Right cardiac atrium (tissue), 5 donors: ENCODE data around the gene BCAS4. TPM values are rescaled to one million over a fixed set of nuclear protein-coding genes. Genes with fewer than 3 reads are reported as not detected.

Experiments
- ATAC-seq, 2 donors: fragments of 200-7000 bp; cut with Tn5 transposase; one replicate each; pipeline versions ENCODE4 v1.8.0 to v1.9.1; 2020; ENCODE audit warnings: moderate library complexity in 2 of 2, mild to moderate bottlenecking in 1 of 2
- DNase-seq, 3 donors: peaks; one replicate each; pipeline ENCODE4 v3.0.0-alpha.2; 2020
- H3K27ac ChIP-seq: one replicate; pipeline ENCODE4 v1.5.1; 2013; ENCODE audit warnings: mild to moderate bottlenecking, low read length, control low read depth, moderate library complexity
- H3K27me3 ChIP-seq: one replicate; pipeline ENCODE4 v1.6.1; 2013; ENCODE audit not compliant: control insufficient read depth, insufficient read depth
- H3K4me1 ChIP-seq: one replicate; pipeline ENCODE4 v1.6.1; 2013; ENCODE audit warnings: low read length; ENCODE audit not compliant: control insufficient read depth, insufficient read depth
- H3K4me3 ChIP-seq: one replicate; pipeline ENCODE4 v1.5.1; 2013; ENCODE audit warnings: low read length, control low read depth
- H3K9me3 ChIP-seq: one replicate; pipeline ENCODE4 v1.6.1; 2013; ENCODE audit warnings: low read length; ENCODE audit not compliant: control insufficient read depth
- WGBS: extraction: QIAGEN DNeasy Blood & Tissue Kit; methylation state at CpG from one replicate; pipeline ENCODE4 v1.1.7; 2013; 5-methylcytosine and 5-hydroxymethylcytosine counted together
- intact Hi-C, 4 donors: fragments of 100-400 bp; cut with DNase I; formaldehyde crosslinking; loops; one replicate each; pipeline versions ENCODE4 v1.11.0 to v1.14.0; 2022 to 2023
- polyA plus RNA-seq: library from polyadenylated mRNA; stranded (reverse); fragments of 200-250 nt; gene quantifications from one replicate; pipeline ENCODE4 v1.2.3, GENCODE V29; 2013
- total RNA-seq, 4 donors: library from RNA; stranded (reverse); fragmentation: NEBNext Ultra II Directional; extraction: Animal tissue kit (Norgen Biotek cat#: 25700); gene quantifications; one replicate each; pipeline ENCODE4 v1.2.1, GENCODE V29; 2021
- donor health status: healthy with polysubstance abuse.
- donor health status: DM: no; HTN: yes; CAD: no.
- donor health status: DM: no; HTN: no; CAD: no.
- donor health status: DM: no; HTN: yes; CAD: no; lungs with severe emphysema.
- donor health status: DM: yes; HTN: yes; CAD: no.

BCAS4 gene
- total and polyA plus RNA-seq, 5 donors = 1.6 to 3.5 (median 2.4) TPM

- H3K27me3 ChIP-seq = no peaks in the 10 kb centered on the region
- no peak overlapping the region for H3K27ac ChIP-seq
- DNase-seq (peak in 1 of 3 donors; percentile 33), ATAC-seq (no peak)
- 92% methylated on average over 13 of the region's 13 CpGs for WGBS
- intact Hi-C loops = no loop called here
- H3K4me3 ChIP-seq = no peak overlapping the region
- no peaks in the 10 kb centered on the region for H3K9me3 ChIP-seq
- H3K4me1 ChIP-seq = no peaks in the 10 kb centered on the region
These were observed 33.7 kb downstream of the BCAS4 start for GRCh38 chr20:50828363-50829136.

GRCh38 chr20:50831622-50832021, 36.8 kb downstream of the BCAS4 start:
- 69% methylated on average over 6 of the region's 6 CpGs for WGBS
- intact Hi-C loops = no loop called here

GRCh38 chr20:50834599-50835005, 39.7 kb downstream of the BCAS4 start:
- H3K27me3 ChIP-seq = no peaks in the 10 kb centered on the region
- intact Hi-C loops = no loop called here
- WGBS = 79% methylated on average over 5 of the region's 5 CpGs
- H3K27ac ChIP-seq = no peak overlapping the region
- no peaks in the 10 kb centered on the region for H3K9me3 ChIP-seq
- DNase-seq (no peak), ATAC-seq (no peak)
- no peak overlapping the region for H3K4me3 ChIP-seq
- H3K4me1 ChIP-seq = no peaks in the 10 kb centered on the region

More at GRCh38 chr20:50831622-50832021, 36.8 kb downstream of the BCAS4 start:
- Histone ChIP-seq H3K27me3 (no peaks in the 10 kb centered on the region), H3K27ac (no peak overlapping the region), H3K4me3 (no peak overlapping the region), H3K4me1 (no peaks in the 10 kb centered on the region), H3K9me3 (no peaks in the 10 kb centered on the region)
- no peak for ATAC-seq
- peak in 1 of 3 donors; percentile 23 for DNase-seq

DNA sequence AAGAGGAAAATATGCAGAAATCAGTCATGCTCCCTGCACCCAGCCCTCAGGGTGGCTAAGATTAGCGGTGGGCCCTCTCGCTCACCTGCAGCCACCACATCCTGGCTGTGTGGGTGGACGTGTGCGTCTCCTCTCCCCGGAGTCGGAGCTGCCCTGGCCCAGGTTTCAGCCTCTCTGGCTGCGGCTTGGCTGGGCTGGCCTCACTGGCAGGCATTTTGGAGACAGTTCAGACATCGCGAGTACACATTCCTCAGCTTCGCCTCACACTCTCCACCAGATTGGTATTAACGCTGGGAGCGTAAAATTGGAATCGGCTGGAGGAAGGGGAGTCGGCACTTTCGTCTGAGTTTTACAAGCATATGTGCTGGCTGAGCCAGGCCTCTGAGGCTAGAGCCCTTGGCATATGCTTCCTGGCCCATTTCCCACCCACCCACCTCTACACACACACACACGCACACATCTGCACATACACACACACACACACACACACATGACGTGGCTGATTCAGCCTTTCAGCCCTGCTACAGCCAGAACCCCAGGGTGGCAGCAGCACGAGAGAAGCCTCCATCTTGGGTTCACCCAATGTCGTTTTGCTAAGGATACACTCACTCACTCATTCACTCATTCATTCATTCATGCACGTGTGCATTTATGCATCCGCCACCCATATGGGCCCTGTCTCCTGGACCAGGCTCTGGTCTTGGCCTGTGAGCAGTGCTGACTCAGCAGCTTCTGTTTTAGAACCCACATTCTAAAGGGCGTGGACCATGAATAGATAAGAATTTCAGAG, 42.9 kb downstream of the BCAS4 start:
- H3K27me3 ChIP-seq = no peaks in the 10 kb centered on the region
- WGBS = 52% methylated on average over 22 of the region's 22 CpGs
- no peaks in the 10 kb centered on the region for H3K9me3 ChIP-seq
- peak overlapping the region; percentile 74 for H3K27ac ChIP-seq
- intact Hi-C loops = no loop called here
- peak; percentile 35 to 74 (median 74) for DNase-seq
- H3K4me1 ChIP-seq = no peaks in the 10 kb centered on the region
- no peak overlapping the region for H3K4me3 ChIP-seq
- ATAC-seq = peak; percentile 73 to 87

GRCh38 chr20:50838322-50838625, 43.4 kb downstream of the BCAS4 start:
- DNase-seq = no peak
- 93% methylated on average over 8 of the region's 8 CpGs for WGBS
- H3K27ac ChIP-seq = peak overlapping the region; percentile 74
- no peak overlapping the region for H3K4me3 ChIP-seq
- intact Hi-C loops = no loop called here
- H3K27me3 ChIP-seq = no peaks in the 10 kb centered on the region
- H3K4me1 ChIP-seq = no peaks in the 10 kb centered on the region
- H3K9me3 ChIP-seq = no peaks in the 10 kb centered on the region
- ATAC-seq = no peak

DNA sequence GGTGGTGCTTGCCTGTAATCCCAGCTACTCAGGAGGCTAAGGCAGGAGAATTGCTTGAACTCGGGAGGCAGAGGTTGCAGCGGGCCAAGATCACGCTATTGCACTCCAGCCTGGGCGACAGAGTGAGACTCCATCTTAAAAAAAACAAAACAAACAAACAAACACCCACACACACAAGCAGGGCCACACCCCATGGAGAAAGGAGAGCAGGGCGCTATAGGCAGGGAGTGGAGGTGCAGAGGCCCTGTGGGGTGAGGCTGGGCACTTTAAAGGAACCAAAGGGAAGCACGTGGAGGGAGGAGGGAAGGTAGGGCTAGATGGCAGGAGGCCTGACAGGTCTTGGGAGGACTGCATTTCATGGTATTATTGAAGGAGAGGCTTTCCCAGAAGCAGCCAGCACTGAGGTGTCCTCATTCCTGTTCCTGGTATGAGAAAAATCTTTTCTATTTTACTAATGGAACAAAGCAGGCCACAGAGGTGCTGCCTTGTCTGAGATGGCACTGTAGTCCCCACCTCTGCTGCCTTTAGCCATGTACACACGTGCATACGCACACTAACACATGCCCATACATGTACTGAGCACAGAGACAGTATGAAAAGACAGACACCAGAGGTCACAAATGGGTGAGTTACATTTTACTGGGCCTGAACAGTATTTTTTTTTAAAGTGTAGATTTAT, 44.0 kb downstream of the BCAS4 start:
- Histone ChIP-seq H3K9me3 (no peaks in the 10 kb centered on the region), H3K27me3 (no peaks in the 10 kb centered on the region), H3K27ac (no peak overlapping the region), H3K4me1 (no peaks in the 10 kb centered on the region), H3K4me3 (no peak overlapping the region)
- no peak for DNase-seq
- WGBS = 89% methylated on average over 8 of the region's 8 CpGs
- intact Hi-C loops = no loop called here
- ATAC-seq = no peak

DNA sequence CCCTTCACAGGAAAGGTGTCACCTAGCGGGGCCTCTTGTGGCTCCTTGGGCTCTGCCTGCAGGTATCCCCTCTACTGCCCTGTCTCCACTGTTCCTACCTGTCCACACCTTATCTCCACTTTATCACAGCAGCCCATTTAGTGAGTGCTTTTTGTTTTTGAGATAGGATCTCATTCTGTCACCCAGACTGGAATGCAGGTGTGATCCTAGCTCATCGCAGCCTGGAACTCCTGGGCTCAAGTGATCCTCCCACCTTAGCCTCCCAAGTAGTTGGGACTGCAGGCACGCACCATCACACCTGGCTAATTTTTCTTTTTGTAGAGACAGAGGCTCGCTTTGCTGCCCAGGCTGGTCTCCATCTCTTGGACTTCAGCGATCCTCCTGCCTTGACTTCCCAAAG, 48.0 kb downstream of the BCAS4 start:
- no peaks in the 10 kb centered on the region for H3K4me1 ChIP-seq
- ATAC-seq (no peak), DNase-seq (no peak)
- H3K27ac ChIP-seq = no peak overlapping the region
- 95% methylated on average over 5 of the region's 5 CpGs for WGBS
- H3K27me3 ChIP-seq = no peaks in the 10 kb centered on the region
- H3K9me3 ChIP-seq = no peaks in the 10 kb centered on the region
- H3K4me3 ChIP-seq = no peak overlapping the region
- intact Hi-C loops = no loop called here

DNA sequence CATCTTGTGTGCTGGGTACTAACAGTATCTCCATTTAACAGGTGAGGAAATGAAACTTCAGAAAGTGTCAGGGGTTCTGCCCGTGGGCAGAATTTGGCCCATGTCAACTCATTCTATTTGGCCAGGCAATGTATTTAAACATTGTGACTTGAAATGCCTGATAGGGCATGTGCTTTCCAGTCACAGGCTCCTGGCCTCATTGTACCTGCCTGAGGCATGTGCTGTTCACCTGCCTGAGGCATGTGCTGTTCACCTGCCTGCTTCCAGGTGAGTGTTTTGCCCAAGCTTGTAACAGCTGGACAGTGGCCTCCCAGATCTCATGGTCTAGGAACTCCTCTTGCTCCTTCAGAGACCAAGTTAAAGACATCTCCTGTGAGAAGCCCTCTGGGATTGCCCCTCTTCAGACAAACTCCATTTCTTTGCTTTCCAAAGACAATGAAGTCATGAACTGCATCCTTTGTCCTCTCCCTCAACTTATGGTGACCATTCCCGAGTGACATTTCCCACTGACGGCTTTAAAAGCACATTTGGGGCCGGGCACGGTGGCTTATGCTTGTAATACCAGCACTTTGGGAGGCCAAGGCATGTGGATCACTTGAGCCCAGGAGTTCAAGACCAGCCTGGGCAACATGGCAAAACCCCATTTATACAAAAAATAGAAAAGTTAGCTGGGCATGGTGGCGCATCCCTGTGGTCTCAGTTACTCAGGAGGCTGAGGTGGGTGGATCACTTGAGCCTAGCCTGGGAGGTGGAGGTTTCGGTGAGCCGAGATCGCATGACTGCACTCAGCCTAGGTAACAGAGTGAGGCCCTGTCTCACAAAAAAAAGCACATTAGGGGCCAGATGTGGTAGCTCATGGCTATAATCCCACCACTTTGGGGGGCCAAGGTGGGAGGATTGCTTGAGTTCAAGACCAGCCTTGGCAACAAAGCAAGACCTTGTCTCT, 48.7 kb downstream of the BCAS4 start:
- no peaks in the 10 kb centered on the region for H3K9me3 ChIP-seq
- no peaks in the 10 kb centered on the region for H3K4me1 ChIP-seq
- DNase-seq (no peak), ATAC-seq (no peak)
- intact Hi-C loops = no loop called here
- no peak overlapping the region for H3K27ac ChIP-seq
- WGBS = 92% methylated on average over 9 of the region's 9 CpGs
- no peak overlapping the region for H3K4me3 ChIP-seq
- H3K27me3 ChIP-seq = no peaks in the 10 kb centered on the region

DNA sequence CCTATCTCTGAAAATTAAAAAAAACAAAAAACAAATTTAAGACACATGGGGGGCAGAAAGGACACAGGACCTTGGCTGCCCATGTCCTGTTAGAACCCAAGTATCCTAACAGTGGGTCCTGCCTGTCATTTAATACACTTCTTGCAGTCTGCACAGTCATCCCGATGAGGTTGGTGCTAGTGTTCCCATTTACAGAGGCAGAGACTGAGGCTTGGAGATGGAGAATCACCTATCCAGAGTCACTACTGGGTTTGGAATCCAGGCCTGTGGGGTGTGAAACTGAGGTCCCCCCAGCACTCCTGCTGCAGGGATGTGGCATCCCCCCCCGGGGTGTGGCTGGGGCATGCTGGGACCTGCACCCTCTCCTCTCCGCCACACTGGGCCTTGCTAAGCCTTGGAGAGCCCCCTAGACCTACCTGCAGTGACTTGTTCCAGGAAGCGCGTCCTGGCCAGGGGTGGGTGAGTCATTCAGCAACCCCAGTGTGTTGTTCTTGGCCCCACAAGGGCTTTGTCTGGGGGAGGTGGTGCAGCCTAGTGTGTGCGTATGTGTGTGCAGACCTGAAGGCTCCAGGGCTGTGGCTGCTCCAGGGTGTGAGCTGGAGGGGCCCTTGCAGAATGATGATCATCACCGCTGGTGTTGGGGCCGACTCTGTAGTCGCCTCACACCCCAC, 49.7 kb downstream of the BCAS4 start:
- no peaks in the 10 kb centered on the region for H3K4me1 ChIP-seq
- no peak overlapping the region for H3K27ac ChIP-seq
- no peak overlapping the region for H3K4me3 ChIP-seq
- ATAC-seq = peak; percentile 15 to 70
- H3K27me3 ChIP-seq = no peaks in the 10 kb centered on the region
- DNase-seq = no peak
- no peaks in the 10 kb centered on the region for H3K9me3 ChIP-seq
- intact Hi-C loops = no loop called here
- 87% methylated on average over 9 of the region's 9 CpGs for WGBS

DNA sequence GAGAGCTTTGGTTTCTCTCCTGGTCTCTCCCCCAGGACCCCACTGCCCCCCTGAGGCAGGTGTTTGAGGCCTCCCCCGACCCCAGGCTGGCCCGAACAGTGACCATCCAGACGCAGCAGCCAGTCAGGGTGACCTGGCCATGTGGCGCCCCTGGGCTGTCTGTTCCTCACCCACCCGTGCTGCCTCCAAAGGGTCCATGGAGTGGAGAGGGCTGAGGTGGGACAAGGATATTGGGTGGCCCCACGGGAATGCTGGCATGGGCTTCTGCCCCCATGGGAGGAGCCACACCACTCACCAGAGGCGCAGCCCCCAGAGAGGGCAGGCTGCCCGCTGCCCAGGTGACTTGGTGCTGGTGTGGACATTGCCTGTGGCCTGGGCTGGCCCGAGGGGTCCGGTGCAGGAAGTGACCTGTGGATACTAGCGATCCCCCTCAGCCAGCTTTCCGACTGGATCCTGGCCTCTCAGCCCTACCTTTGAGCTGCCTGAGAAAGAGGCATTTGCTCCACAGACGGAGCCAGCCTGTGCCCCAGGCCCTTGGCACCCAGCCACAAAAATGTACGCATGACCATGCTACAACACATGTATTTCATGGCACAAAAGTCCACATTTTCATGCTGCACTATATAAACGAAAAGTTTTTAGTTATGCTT, 50.8 kb downstream of the BCAS4 start:
- no peaks in the 10 kb centered on the region for H3K27me3 ChIP-seq
- H3K9me3 ChIP-seq = no peaks in the 10 kb centered on the region
- DNase-seq (no peak), ATAC-seq (no peak)
- H3K4me3 ChIP-seq = no peak overlapping the region
- WGBS = 89% methylated on average over 15 of the region's 15 CpGs
- no peak overlapping the region for H3K27ac ChIP-seq
- no peaks in the 10 kb centered on the region for H3K4me1 ChIP-seq
- intact Hi-C loops = no loop called here
